H54 (cell line): Measurements from ENCODE around the gene FHL1.

Experiments
- DNase-seq: peaks from one replicate; pipeline ENCODE4 v3.0.0; 2011; ENCODE audit warnings: low spot score, mixed read lengths; ENCODE audit not compliant: insufficient read length
- FAIRE-seq: peaks from 3 replicates; lab custom pipeline; 2011; peaks lifted over from hg19 to GRCh38; lab: Jason Lieb, UNC
- POLR2A ChIP-seq: IDR thresholded peaks from 2 replicates; pipeline ENCODE4 v1.6.1; 2011; ENCODE audit warnings: low read depth, mild to moderate bottlenecking, low read length

FHL1 gene

DNA sequence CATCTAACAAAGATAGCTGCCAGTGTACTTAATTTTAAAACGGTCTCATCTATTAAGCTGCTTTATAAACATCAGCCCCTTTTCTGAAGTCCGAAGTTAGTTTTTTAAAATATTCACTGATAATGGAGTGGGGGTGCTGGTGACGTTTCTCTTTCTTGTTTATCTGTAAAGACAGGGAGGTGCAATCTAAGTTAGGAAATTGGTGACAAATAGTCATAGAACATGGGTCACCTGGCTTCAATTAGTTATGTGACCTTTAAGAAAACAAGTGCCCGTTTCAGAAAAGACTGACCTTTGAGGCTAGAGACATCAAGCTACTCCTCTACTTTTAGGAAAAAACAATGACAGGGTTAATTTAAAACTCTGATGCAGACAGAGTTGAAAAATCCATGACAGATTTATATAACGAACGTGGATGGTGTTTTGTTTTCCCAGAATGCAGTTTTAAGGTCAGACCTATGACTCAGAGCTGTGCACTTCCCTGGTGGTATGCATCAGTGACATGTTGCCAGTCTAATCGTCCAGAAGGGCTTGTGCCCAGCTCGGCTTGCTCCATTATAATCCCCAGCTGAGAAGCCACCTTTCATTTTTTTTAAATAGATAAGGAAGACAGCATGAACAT lies 38.2 kb downstream of the FHL1 start:
- no peak for TF ChIP-seq POLR2A
- FAIRE-seq (peak; percentile 81), DNase-seq (no peak)

DNA sequence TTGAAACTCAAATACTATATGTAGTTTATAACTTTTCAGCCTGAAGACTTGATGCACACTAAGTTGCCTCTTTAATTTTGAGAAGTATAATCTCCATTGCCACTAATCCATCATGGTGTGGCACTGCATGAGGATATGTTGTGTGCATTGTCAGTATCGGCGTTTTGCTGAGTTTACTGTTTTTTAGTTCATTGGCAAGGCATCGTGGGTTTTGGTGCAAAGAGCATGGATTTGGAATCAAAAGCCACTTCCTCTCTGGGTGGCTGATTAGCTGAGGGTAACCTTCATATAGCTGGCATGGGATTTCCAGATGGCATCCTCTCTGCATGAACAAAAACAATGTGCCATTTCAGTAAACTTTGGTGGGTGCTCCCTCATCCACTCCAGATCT lies 38.7 kb downstream of the FHL1 start:
- no peak for TF ChIP-seq POLR2A
- no peak for DNase-seq
- FAIRE-seq = no peak

DNA sequence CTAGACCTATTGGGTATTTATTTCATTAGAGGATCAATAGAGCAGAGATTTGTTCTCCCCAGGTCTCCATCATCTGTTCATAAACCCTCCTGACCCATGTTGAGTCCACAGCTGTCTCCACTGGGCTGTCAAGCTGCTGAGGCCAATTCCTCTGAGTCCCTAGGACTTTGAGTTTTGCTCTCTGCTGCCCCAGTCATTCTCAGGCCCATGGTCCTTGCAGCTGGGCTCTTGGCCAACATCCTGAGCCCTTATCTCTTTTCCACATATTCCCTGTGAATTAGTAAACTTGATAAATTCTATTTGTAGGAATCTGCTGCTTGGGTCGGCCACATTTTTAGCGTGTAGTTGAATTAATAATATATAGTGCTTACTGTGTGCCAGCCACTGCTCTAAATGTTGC lies 41.9 kb downstream of the FHL1 start:
- TF ChIP-seq POLR2A = no peak
- FAIRE-seq = no peak
- no peak for DNase-seq

DNA sequence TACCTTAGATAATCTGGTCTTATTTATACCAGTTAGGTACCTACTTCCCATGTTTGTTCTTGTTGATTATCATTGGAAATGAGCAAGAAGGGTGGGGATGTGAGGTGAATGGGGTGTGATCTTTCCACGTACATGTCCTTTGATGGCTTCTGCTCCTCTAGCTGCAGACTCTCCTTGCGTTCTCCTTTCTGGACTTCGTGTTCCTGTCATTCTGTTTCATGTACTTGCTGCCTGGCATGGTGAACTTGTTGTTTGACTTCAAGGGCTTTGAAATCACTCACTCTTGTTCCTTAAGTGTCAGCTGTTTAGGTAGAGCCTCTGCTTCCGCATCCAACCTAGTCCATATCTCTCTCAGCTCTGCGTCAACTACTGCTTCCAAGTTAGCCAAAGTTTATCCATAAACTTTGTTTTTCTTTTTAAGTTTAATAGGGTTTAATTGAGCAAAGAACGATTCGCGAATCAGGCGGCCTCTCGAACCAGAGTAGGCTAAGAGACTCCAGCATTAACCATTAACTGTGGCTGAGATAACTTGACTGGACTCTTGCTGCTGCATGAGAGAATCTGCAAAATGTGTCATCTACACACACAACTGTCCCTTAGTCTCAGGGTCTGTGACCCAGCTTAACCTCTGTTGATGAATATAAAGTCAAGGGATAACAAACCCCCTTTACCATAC lies 42.8 kb downstream of the FHL1 start:
- no peak for TF ChIP-seq POLR2A
- FAIRE-seq (no peak), DNase-seq (no peak)

DNA sequence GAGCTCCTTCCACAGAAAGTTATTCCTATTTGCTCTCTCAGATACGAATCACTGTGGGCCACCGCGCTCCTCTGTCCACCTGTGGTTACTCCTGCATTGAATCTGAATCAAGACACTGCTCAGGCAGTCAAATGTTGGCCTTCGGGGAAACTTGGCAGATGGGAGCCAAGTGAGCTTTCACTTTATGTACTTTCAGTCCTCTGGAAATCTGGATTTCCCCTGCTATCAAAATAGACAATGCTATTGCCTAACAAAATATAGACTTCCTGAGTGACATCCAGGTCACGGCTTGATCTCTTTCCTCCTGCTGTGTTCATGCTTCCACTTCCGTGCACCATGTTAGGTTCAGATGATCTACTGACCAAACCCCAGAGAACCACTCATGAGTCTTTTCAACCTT lies 43.8 kb downstream of the FHL1 start:
- DNase-seq (no peak), FAIRE-seq (no peak)
- no peak for TF ChIP-seq POLR2A

DNA sequence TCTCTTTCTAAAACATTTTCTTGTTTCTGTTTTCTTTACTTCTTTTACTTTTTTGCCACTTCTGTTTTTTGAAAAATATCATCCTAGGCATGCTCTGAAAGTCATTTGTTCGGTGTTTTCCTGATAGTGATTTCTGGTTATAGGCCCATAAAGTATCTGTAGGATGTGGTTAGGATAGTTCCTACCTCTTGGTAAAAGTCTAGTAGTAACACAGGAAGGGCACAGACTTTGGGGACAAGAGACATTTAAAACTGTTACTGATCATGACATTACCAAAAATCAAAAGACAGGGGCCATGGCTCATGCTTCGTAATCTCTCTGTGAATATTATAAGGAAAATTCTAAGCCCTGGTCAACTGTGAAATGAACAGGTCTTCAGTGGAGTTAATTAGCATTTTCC lies 44.8 kb downstream of the FHL1 start:
- TF ChIP-seq POLR2A = no peak
- FAIRE-seq (no peak), DNase-seq (no peak)

DNA sequence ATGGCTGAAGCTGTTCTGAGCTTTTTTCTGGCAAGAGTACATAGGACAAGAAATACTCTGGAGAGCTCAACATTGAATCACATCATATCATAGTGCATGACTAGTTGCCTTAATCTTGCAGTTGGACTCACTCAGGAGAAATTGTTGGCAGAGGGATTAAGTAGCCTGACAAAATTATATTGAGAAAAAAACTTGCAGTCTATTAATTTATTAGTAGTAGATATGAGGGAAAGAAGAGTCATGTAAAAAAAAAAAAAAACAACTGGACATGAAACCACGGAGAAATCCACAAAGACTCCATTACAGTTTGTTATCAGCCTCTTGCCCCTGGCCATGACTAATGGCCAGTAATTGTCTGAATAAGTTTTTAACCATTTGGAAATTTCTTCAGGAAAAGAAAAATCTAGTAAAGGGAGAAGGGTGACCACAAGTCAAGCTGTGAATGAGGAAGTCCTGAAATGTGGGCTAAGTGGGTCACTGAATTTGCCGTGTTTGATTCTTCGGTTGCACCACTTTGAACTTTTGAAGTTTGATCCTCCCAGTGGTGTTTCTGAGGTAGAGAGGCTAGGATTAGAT lies 45.6 kb downstream of the FHL1 start:
- no peak for TF ChIP-seq POLR2A
- DNase-seq (no peak), FAIRE-seq (no peak)

DNA sequence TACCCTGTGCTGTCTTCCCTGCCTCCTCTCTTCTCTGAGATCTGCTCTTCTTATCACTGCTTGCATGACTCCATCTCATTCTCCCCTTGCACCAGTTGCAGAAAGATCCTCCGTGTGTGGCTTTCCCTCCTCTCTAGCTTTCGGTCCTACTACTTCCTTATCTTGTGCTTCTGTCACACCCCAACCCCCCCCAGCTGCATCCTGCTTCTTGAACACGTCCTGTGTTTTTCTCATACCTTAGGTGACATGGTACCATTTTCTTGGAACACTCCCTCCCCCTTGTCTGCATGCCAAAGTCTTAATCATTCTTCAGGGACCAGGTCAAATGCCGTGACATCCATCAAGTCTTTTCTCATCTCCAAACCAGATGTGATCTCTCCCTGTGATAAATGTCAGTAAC lies 46.4 kb downstream of the FHL1 start:
- DNase-seq (no peak), FAIRE-seq (no peak)
- no peak for TF ChIP-seq POLR2A

DNA sequence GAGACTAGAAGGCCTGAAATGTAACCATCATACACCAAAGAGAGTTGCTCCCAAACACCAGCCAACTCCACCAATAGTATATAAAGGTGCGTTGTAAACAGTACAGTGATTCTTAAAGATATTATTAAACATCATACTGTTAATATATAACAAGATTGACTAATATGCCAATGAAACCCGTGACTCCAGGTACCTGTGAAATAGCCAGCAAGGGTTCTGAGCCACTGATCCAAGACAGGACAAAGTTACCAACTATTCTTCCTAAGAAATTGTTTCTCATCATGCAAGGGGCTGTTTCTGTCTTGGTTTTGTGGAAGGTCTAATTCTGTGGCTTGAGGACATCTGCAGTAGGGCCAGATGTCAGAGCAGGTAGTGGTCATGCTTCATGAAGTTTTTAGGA lies 47.2 kb downstream of the FHL1 start:
- no peak for TF ChIP-seq POLR2A
- FAIRE-seq = no peak

DNA sequence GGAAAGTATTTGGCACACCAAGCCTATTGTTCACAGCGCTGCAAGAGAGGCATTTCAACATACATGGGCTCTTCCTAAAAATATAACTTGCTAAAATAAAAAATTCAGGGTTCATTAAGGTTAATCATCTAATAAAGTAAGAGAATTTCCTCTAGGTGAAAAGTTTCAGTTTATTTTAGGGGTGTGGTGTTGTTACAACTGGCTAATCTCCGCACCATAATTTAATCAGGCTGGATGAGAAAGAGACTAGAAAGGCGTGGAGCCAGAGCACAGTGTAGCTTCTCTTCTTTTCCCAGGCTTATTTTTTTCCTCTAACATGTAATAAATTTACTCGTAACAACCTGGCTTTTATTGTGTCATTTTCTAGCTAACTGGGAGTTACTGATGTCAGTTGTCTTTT lies 47.9 kb downstream of the FHL1 start:
- DNase-seq (no peak), FAIRE-seq (no peak)
- no peak for TF ChIP-seq POLR2A

More for the DNA sequence above, 47.2 kb downstream of the FHL1 start:
- DNase-seq = no peak

DNA sequence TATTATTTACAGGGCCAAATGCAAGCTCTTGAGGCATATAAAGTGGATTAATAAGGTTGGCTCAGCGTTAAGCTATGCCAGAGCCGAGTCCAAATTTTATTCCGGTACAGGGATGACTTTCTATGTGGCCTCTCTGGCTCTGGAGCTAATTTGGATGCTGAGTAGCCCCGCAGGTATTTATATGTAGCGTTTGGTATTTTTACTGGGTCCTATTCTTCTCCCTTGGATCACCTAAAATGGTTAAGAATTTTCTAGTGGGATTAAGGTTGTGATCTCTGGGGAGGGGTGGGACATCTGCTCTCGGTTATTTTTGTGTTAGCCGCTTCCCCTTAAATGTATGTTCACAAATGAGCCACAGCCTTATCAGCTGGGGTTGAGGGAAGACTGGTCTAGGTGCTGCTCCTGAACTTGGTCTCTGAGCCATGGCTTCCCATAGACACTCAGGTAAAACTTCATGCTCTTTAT lies 49.4 kb downstream of the FHL1 start:
- TF ChIP-seq POLR2A = no peak
- FAIRE-seq (no peak), DNase-seq (no peak)

DNA sequence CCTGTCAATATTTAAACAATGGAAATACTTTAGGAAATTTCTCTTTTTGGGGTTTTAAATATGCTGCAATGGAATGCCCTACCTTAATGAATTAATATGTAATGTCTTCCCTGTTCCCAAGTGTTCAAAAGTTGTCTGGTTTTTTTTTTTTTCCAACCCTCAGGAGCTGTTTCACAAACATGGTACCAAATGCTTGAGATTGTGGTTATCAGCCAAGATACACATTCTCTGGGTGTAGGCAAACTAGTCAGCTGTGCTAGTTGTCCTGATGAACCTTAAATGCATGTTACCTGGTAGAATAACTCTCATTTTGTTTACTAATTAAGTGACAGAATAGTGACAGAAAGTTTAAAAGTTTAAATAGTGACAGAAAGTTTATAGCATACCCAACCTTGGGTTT lies 50.7 kb downstream of the FHL1 start:
- FAIRE-seq = no peak
- no peak for TF ChIP-seq POLR2A
- no peak for DNase-seq

DNA sequence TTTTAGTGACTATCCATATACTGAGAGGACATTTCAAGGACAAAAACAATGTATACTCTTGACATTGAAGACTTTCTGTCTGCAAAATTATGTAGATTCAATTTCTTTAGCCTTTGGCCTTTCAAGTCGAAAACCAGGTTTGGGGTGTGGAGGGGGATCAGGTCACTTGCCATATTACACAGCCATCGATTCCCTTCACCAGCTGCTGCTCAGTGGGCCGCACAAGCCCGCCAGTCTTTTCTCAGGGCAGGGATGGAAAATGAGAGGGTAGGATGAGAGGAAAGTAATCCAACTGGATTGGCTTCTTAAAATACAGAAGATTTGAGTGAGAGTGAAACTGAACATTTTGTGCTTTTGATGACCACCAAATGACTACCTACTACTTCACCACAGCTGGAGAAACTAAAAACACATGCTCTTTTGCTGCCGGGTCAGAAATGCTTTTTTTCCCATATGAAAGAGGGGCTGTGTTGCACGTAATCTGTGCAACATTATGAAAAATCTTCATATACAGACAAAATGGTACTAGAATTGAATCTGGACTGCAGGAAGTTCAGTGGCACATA lies 51.4 kb downstream of the FHL1 start:
- FAIRE-seq = no peak
- TF ChIP-seq POLR2A = no peak

DNA sequence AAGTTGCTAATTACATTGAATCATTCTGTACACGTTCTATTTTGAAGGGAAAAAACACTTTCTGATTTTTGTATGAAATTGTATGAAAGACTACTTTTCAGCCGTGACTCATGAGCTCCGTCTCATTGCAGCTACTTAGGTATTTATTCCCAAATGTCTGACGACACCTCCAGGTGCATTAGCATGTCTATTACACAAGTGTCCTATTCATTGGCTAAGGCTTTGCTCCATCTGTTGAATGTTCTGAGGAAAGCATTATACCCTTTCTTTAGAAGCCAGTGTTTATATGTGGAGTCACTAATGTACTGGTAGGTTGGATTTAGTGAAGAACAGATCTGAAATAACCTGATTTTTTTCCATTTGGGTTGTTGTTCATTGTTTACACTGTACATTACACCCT lies 52.0 kb downstream of the FHL1 start:
- no peak for TF ChIP-seq POLR2A
- DNase-seq = no peak
- no peak for FAIRE-seq

More for the DNA sequence above, 51.4 kb downstream of the FHL1 start:
- DNase-seq = no peak

DNA sequence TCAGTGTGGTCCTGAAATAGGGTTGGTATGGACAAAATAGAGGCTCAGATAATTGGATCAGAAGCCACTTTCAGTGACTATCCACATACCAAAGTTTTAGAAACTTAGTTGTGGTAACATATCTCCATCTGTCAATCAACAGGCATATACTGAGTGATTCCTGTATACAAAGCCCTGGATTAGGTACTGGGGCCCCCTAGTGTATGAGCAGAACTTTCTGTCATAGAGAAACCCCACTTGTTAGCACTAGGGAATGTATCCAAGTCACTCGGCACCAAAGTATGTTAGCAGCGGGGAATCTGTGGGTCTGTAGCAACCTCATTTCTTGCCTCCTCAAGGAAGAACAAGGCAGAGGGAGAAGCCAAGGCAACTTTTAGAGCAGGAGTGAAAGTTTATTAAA lies 53.1 kb downstream of the FHL1 start:
- DNase-seq = no peak
- no peak for FAIRE-seq
- no peak for TF ChIP-seq POLR2A
